Liver (tissue), 9 donors: ENCODE measurements around the gene GRAMD4. TPM values are rescaled to one million over a fixed set of nuclear protein-coding genes. Genes with fewer than 3 reads are reported as not detected.

Source experiments
- DNase-seq: peaks from one replicate; pipeline ENCODE4 v3.0.0-alpha.2; 2017; ENCODE audit warnings: low spot score
- H3K27ac ChIP-seq, 2 donors: one replicate each; pipeline ENCODE4 v1.7.0; 2013; ENCODE audit warnings: inconsistent platforms in 2 of 2, low read length in 2 of 2, control low read depth in 1 of 2, low read depth in 1 of 2, mild to moderate bottlenecking in 1 of 2
- H3K27me3 ChIP-seq, 4 donors: one replicate each; pipeline versions ENCODE4 v1.6.1 to v1.7.0; 2013; ENCODE audit warnings: low read length in 3 of 4, inconsistent platforms in 1 of 4, mild to moderate bottlenecking in 1 of 4, moderate library complexity in 1 of 4; ENCODE audit not compliant: control insufficient read depth in 4 of 4, insufficient read depth in 4 of 4
- H3K36me3 ChIP-seq, 4 donors: one replicate each; pipeline versions ENCODE4 v1.6.1 to v1.7.0; 2013; ENCODE audit warnings: low read length in 3 of 4, mild to moderate bottlenecking in 3 of 4, low read depth in 1 of 4, moderate library complexity in 1 of 4; ENCODE audit not compliant: control insufficient read depth in 4 of 4, insufficient read depth in 3 of 4
- H3K4me1 ChIP-seq, 4 donors: one replicate each; pipeline versions ENCODE4 v1.6.1 to v1.7.0; 2013; ENCODE audit warnings: low read length in 3 of 4, mild to moderate bottlenecking in 3 of 4, moderate library complexity in 1 of 4; ENCODE audit not compliant: control insufficient read depth in 4 of 4, insufficient read depth in 4 of 4
- H3K4me3 ChIP-seq, 3 donors: one replicate each; pipeline versions ENCODE4 v1.6.1 to v1.7.0; 2013; ENCODE audit warnings: low read length in 3 of 3, control low read depth in 1 of 3, low read depth in 1 of 3, mild to moderate bottlenecking in 1 of 3
- H3K9ac ChIP-seq, 2 donors: one replicate each; pipeline ENCODE4 v1.7.0; 2013; ENCODE audit warnings: low read length in 2 of 2, mild to moderate bottlenecking in 2 of 2, moderate library complexity in 2 of 2, control low read depth in 1 of 2, low read depth in 1 of 2
- H3K9me3 ChIP-seq, 4 donors: one replicate each; pipeline versions ENCODE4 v1.6.1 to v1.7.0; 2013; ENCODE audit warnings: low read length in 3 of 4; ENCODE audit not compliant: control insufficient read depth in 4 of 4
- FOXA1 ChIP-seq: IDR thresholded peaks from 2 replicates; pipeline ENCODE4 v1.6.1; 2016; ENCODE audit warnings: antibody characterized with exemption
- FOXA2 ChIP-seq: IDR thresholded peaks from 2 replicates; pipeline ENCODE4 v1.6.1; 2016; ENCODE audit warnings: antibody characterized with exemption
- GABPA ChIP-seq, 2 donors: IDR thresholded peaks in 1 of 2; conservative IDR thresholded peaks in 1 of 2; 2 replicates each; pipeline ENCODE4 v1.6.1; 2016; ENCODE audit warnings: antibody characterized with exemption in 2 of 2, mild to moderate bottlenecking in 1 of 2, moderate library complexity in 1 of 2
- HNF4A ChIP-seq, 2 donors: conservative IDR thresholded peaks; 2 replicates each; pipeline ENCODE4 v1.6.1; 2016; ENCODE audit warnings: antibody characterized with exemption in 2 of 2, mild to moderate bottlenecking in 2 of 2
- RAD21 ChIP-seq, 2 donors: IDR thresholded peaks; 2 replicates each; pipeline ENCODE4 v1.6.1; 2016; ENCODE audit warnings: antibody characterized with exemption in 2 of 2, mild to moderate bottlenecking in 2 of 2
- RXRA ChIP-seq, 2 donors: IDR thresholded peaks; 2 replicates each; pipeline ENCODE4 v1.6.1; 2017 to 2018; ENCODE audit warnings: antibody characterized with exemption in 2 of 2, mild to moderate bottlenecking in 1 of 2
- SP1 ChIP-seq: IDR thresholded peaks from 2 replicates; pipeline ENCODE4 v1.6.1; 2018; ENCODE audit warnings: antibody characterized with exemption, mild to moderate bottlenecking
- YY1 ChIP-seq: IDR thresholded peaks from 2 replicates; pipeline ENCODE4 v1.6.1; 2016; ENCODE audit warnings: antibody characterized with exemption, mild to moderate bottlenecking
- WGBS: extraction: QIAGEN DNeasy Blood & Tissue Kit; methylation state at CpG from one replicate; pipeline ENCODE4 v1.1.7; 2013; 5-methylcytosine and 5-hydroxymethylcytosine counted together
- polyA plus RNA-seq, 2 donors: library from polyadenylated mRNA; stranded (reverse) in 1 of 2; unstranded in 1 of 2; fragments of 200-250 nt in 1 of 2; fragments of >200 nt in 1 of 2; fragmentation: Nextera tagmentation in 1 of 2; extraction: Ambion mirVana in 1 of 2; gene quantifications; one replicate each; pipeline versions ENCODE4 v1.2.1 to v1.2.3, GENCODE V29; 2013 to 2015
- total RNA-seq, 2 donors: library from RNA; depleted of rRNA; stranded (reverse); fragments of >200 nt; gene quantifications; one replicate each; pipeline ENCODE4 v1.2.3, GENCODE V29; 2014
- TF ChIP-seq, protein P1 (sequence below): IDR thresholded peaks from 2 replicates; pipeline ENCODE4 v1.6.1; 2016; ENCODE audit warnings: antibody characterized with exemption
- TF ChIP-seq, protein P2 (sequence below): IDR thresholded peaks from 2 replicates; pipeline ENCODE4 v1.6.1; 2016; ENCODE audit warnings: antibody characterized with exemption, mild to moderate bottlenecking
- TF ChIP-seq, protein P3 (sequence below): IDR thresholded peaks from 2 replicates; pipeline ENCODE4 v1.6.1; 2016; ENCODE audit warnings: antibody characterized with exemption
- TF ChIP-seq, protein P4 (sequence below): IDR thresholded peaks from 2 replicates; pipeline ENCODE4 v1.6.1; 2016; ENCODE audit warnings: antibody characterized with exemption
- donor health status: healthy.
- donor health status: healthy.
- donor health status: healthy.
- donor health status: healthy.
- donor health status: healthy.

The GRAMD4 gene
- total and polyA plus RNA-seq, 4 donors = 2.7 to 53.5 (median 21.6) TPM

DNA sequence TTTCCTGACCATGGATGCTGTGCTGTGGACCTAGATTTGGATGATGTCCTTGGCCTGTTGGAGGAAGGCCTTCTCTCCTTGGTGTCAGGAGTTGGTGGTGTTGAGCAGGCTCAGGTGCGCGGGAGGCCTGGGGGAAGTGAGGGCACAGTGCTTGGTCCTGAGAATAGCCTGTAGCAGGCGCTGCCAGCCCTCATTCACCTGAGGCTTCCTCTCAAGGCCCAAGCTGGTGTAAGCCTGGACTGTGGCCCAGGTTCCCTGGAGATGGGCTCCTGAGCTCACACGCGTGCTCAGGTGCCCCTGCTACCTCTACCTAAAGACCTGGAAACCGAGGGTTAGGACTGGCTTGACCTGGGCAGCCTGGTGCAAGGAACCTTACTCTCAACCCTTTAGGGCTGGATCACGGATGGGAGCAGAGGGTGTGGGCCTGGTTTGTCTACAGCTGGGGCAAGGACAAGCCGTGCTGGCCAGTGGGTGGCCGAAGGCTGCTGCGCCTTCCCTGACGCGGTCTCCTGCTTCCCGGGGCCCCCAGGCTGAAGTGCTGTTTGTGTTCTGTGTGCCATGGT, 7.8 kb upstream of the GRAMD4 start:
- TF ChIP-seq SP1 = no peak
- TF ChIP-seq, protein P1, sequence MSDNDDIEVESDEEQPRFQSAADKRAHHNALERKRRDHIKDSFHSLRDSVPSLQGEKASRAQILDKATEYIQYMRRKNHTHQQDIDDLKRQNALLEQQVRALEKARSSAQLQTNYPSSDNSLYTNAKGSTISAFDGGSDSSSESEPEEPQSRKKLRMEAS = no peak
- TF ChIP-seq HNF4A (conservative IDR thresholded peaks at IDR 0.05) = no peak
- TF ChIP-seq, protein P2, sequence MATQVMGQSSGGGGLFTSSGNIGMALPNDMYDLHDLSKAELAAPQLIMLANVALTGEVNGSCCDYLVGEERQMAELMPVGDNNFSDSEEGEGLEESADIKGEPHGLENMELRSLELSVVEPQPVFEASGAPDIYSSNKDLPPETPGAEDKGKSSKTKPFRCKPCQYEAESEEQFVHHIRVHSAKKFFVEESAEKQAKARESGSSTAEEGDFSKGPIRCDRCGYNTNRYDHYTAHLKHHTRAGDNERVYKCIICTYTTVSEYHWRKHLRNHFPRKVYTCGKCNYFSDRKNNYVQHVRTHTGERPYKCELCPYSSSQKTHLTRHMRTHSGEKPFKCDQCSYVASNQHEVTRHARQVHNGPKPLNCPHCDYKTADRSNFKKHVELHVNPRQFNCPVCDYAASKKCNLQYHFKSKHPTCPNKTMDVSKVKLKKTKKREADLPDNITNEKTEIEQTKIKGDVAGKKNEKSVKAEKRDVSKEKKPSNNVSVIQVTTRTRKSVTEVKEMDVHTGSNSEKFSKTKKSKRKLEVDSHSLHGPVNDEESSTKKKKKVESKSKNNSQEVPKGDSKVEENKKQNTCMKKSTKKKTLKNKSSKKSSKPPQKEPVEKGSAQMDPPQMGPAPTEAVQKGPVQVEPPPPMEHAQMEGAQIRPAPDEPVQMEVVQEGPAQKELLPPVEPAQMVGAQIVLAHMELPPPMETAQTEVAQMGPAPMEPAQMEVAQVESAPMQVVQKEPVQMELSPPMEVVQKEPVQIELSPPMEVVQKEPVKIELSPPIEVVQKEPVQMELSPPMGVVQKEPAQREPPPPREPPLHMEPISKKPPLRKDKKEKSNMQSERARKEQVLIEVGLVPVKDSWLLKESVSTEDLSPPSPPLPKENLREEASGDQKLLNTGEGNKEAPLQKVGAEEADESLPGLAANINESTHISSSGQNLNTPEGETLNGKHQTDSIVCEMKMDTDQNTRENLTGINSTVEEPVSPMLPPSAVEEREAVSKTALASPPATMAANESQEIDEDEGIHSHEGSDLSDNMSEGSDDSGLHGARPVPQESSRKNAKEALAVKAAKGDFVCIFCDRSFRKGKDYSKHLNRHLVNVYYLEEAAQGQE = no peak
- Histone ChIP-seq H3K4me3 (no peak overlapping the region), H3K9ac (no peak overlapping the region), H3K27ac (no peak overlapping the region), H3K9me3 (no peaks in the 10 kb centered on the region), H3K27me3 (no peaks in the 10 kb centered on the region), H3K36me3 (no peaks in the 10 kb centered on the region), H3K4me1 (peaks cover 0 to 13% (median 8%) of the 10 kb centered on the region in 4 donors)
- no peak for DNase-seq
- 73% methylated on average over 13 of the region's 13 CpGs for WGBS

DNA sequence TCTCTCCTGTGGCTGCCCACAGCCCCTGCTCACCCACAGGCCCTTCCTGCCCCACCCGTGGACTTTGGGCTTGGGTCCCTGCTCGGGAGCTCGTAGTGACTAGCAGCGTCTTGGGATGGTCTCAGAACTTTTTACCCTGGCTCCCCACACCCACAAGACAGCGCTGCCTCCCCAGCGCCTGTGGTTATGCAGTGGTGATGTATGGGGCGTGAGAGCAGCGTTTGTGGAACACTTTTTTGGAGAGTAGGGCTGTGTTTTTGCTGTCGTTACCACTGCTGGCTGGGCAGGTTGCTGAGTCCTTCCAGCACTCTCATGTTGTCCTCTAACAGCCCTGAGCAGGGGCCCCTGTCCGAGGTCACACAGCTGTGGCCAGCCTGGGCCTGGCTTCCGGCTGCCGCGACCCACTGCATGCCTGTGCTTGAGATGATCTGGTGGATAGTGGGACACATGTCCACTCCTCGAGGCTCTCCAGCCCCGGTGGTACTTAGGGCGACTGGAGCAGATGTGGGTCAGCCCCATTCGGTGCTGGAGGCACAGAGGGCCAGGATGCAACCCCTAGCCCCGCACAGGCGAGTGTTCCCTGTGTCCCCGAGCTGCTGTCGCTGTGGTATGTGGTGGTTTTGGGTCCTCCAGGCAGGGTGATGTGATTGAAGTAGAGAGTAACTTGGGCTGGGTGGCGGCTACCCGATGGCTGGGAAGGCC, 7.1 kb upstream of the GRAMD4 start:
- DNase-seq = no peak
- Histone ChIP-seq H3K9ac (no peak overlapping the region), H3K9me3 (no peaks in the 10 kb centered on the region), H3K4me3 (no peak overlapping the region), H3K4me1 (peaks cover 5 to 15% (median 11%) of the 10 kb centered on the region in 4 donors), H3K27ac (no peak overlapping the region), H3K27me3 (no peaks in the 10 kb centered on the region), H3K36me3 (no peaks in the 10 kb centered on the region)
- TF ChIP-seq YY1 (no peak), FOXA2 (no peak)
- TF ChIP-seq, protein P3, sequence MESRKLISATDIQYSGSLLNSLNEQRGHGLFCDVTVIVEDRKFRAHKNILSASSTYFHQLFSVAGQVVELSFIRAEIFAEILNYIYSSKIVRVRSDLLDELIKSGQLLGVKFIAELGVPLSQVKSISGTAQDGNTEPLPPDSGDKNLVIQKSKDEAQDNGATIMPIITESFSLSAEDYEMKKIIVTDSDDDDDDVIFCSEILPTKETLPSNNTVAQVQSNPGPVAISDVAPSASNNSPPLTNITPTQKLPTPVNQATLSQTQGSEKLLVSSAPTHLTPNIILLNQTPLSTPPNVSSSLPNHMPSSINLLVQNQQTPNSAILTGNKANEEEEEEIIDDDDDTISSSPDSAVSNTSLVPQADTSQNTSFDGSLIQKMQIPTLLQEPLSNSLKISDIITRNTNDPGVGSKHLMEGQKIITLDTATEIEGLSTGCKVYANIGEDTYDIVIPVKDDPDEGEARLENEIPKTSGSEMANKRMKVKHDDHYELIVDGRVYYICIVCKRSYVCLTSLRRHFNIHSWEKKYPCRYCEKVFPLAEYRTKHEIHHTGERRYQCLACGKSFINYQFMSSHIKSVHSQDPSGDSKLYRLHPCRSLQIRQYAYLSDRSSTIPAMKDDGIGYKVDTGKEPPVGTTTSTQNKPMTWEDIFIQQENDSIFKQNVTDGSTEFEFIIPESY = no peak
- WGBS = 67% methylated on average over 23 of the region's 23 CpGs

DNA sequence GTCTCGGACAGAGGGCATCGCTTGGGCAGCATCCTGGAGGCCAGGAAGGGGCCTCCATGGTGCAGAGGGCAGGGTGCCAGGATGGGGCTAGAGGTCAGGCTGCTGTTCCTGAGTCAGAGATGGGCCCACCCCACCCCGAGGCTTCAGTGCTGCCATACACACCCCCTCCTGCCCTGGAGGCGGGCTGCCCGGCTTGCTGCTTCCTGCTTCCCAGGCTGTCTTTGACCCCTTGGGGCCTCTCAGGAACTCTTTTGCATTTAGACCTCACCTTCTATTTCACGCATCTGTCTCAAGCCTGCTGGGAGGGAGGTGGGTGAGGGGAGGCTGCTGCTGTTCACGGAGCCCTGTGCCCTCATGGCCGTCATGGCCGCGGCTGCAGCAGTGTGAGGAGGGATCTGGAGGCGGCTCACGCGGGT, 6.6 kb upstream of the GRAMD4 start:
- no peak overlapping the region for H3K4me3 ChIP-seq
- TF ChIP-seq FOXA1 = no peak
- no peak for TF ChIP-seq RAD21 (IDR thresholded peaks at IDR 0.05)
- no peak for TF ChIP-seq GABPA (IDR thresholded peaks at IDR 0.05 in 1 of 2, conservative IDR thresholded peaks at IDR 0.05 in 1 of 2)
- TF ChIP-seq RXRA (IDR thresholded peaks at IDR 0.05) = no peak
- TF ChIP-seq, protein P1 = no peak
- TF ChIP-seq, protein P4, sequence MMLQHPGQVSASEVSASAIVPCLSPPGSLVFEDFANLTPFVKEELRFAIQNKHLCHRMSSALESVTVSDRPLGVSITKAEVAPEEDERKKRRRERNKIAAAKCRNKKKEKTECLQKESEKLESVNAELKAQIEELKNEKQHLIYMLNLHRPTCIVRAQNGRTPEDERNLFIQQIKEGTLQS = no peak
- TF ChIP-seq HNF4A (conservative IDR thresholded peaks at IDR 0.05) = no peak
- TF ChIP-seq, protein P2 = no peak
- TF ChIP-seq, protein P3 = no peak
- no peak for DNase-seq
- H3K27ac ChIP-seq = no peak overlapping the region
- H3K4me1 ChIP-seq = peaks cover 5 to 15% (median 11%) of the 10 kb centered on the region in 4 donors
- H3K9me3 ChIP-seq = no peaks in the 10 kb centered on the region
- no peaks in the 10 kb centered on the region for H3K36me3 ChIP-seq
- no peaks in the 10 kb centered on the region for H3K27me3 ChIP-seq
- no peak overlapping the region for H3K9ac ChIP-seq
- 70% methylated on average over 13 of the region's 13 CpGs for WGBS
